Neutrophil (primary cell): ENCODE data around the gene FOXA1.

Experiments
- H3K27ac ChIP-seq: fragments of 200-600 bp; sonication (generic); 2 replicates; pipeline ENCODE4 v1.5.1; 2016; ENCODE audit warnings: mild to moderate bottlenecking, moderate library complexity
- H3K27me3 ChIP-seq: fragments of 200-600 bp; sonication (generic); 2 replicates; pipeline ENCODE4 v1.6.0; 2016; ENCODE audit warnings: mild to moderate bottlenecking
- H3K36me3 ChIP-seq: fragments of 200-600 bp; sonication (generic); 2 replicates; pipeline ENCODE4 v1.5.1; 2017
- H3K4me1 ChIP-seq, 2 experiments: fragments of 200-600 bp in 1 of 2; sonication (generic) in 1 of 2; 1 replicate in 1 of 2; 2 replicates in 1 of 2; pipeline versions ENCODE4 v1.5.1 to v1.6.1; 2013 to 2016; ENCODE audit warnings: low read depth in 1 of 2, low read length in 1 of 2, mild to moderate bottlenecking in 1 of 2, moderate library complexity in 1 of 2; ENCODE audit not compliant: control insufficient read depth in 1 of 2, insufficient read depth in 1 of 2
- H3K4me3 ChIP-seq, 2 experiments: fragments of 200-600 bp in 1 of 2; sonication (generic) in 1 of 2; 1 replicate in 1 of 2; 2 replicates in 1 of 2; pipeline ENCODE4 v1.5.1; 2013 to 2016; ENCODE audit warnings: low read depth in 1 of 2, low read length in 1 of 2, mild to moderate bottlenecking in 1 of 2, moderate library complexity in 1 of 2
- H3K9me3 ChIP-seq: fragments of 200-600 bp; sonication (generic); 2 replicates; pipeline ENCODE4 v1.5.1; 2016
- TF ChIP-seq, protein P1 (sequence below): fragments of 200-600 bp; sonication (generic); IDR thresholded peaks from 2 replicates; pipeline ENCODE4 v1.5.1; 2016; ENCODE audit warnings: antibody characterized with exemption

The FOXA1 gene

DNA sequence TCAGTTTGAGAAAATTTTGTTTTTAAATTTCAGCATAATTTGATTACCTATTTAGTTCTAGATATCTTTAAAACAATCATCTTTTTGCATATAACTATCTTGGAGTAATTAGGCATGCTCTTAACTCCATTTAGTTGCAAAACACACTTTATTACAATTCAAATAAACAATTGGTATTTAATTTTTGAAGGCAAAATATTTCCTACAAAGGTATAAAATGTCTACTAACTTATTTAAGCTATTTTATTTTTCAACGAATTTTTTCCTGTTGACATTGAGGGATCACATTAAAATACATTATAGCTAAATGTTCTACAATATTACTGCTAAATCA, 8.3 kb downstream of the FOXA1 start:
- H3K27ac ChIP-seq: no peak overlapping the region
- no peaks in the 10 kb centered on the region for H3K36me3 ChIP-seq
- peaks cover 100% of the 10 kb centered on the region for H3K27me3 ChIP-seq
- H3K9me3 ChIP-seq: no peaks in the 10 kb centered on the region
- no peaks in the 10 kb centered on the region for H3K4me1 ChIP-seq
- TF ChIP-seq, protein P1, sequence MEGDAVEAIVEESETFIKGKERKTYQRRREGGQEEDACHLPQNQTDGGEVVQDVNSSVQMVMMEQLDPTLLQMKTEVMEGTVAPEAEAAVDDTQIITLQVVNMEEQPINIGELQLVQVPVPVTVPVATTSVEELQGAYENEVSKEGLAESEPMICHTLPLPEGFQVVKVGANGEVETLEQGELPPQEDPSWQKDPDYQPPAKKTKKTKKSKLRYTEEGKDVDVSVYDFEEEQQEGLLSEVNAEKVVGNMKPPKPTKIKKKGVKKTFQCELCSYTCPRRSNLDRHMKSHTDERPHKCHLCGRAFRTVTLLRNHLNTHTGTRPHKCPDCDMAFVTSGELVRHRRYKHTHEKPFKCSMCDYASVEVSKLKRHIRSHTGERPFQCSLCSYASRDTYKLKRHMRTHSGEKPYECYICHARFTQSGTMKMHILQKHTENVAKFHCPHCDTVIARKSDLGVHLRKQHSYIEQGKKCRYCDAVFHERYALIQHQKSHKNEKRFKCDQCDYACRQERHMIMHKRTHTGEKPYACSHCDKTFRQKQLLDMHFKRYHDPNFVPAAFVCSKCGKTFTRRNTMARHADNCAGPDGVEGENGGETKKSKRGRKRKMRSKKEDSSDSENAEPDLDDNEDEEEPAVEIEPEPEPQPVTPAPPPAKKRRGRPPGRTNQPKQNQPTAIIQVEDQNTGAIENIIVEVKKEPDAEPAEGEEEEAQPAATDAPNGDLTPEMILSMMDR: no peak
- H3K4me3 ChIP-seq: no peak overlapping the region

DNA sequence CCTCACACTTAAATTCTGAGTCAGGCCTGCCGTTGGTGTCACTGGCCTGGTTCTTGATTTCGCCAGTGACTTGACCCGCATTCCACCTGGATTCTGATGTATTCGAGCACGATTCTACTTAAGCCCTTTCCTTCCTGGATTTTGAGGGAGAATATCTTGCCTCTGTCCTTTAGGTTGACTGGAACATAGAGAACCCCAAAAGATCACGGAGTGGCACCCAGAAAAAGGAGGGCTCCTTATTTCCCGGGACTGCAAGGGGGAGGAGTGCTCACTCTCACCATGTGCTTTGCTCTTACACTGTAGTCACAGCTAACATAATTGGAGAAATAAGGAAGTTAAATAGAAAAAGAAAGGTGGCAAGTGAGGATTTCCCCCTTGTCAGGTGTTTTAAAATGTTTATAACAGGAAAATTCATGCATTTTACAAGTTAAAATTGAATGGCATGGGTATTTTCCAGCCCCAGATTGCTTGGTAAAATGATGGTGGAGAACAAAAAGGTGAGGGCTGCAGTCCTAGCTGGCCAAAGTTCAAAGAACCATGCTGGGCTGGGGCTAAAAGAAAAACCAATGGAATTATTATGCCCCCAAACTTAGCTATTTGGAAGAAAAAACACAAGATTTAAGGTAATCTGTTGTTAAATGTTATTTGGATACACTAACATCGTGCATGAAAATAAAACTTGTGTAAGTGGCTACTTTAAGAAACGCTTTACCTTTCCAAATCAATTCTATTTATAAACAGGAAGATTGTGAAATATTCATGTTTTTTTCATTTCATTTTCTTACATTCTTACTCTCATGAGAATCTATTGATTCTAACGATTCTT, 8.9 kb downstream of the FOXA1 start:
- Histone ChIP-seq H3K4me1 (no peaks in the 10 kb centered on the region), H3K9me3 (no peaks in the 10 kb centered on the region), H3K27me3 (peaks cover 100% of the 10 kb centered on the region), H3K27ac (no peak overlapping the region), H3K36me3 (no peaks in the 10 kb centered on the region), H3K4me3 (no peak overlapping the region)
- TF ChIP-seq, protein P1: no peak

DNA sequence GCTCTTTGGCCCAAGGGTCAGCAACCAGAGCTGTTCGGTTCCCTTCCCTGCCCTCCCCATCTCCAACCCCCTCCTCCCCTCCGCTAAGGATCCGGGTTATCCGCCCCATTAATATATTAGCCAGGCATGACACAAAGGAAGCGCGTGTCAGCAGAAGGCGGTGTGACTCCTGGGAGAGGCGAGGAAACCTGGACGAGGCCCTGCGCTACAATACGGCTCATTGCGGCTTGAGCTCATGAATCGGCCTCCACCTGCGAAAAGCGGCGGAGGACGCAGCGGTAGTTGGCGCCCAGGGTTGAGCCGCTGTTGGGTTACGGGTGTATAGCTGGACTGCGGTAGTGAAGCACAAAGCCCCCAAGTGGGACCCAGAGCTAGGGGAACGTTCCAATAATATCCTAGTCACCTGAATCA, 9.9 kb downstream of the FOXA1 start:
- Histone ChIP-seq H3K4me1 (no peaks in the 10 kb centered on the region), H3K4me3 (no peak overlapping the region), H3K36me3 (no peaks in the 10 kb centered on the region), H3K27me3 (peaks cover 100% of the 10 kb centered on the region), H3K9me3 (no peaks in the 10 kb centered on the region), H3K27ac (no peak overlapping the region)
- TF ChIP-seq, protein P1: no peak

DNA sequence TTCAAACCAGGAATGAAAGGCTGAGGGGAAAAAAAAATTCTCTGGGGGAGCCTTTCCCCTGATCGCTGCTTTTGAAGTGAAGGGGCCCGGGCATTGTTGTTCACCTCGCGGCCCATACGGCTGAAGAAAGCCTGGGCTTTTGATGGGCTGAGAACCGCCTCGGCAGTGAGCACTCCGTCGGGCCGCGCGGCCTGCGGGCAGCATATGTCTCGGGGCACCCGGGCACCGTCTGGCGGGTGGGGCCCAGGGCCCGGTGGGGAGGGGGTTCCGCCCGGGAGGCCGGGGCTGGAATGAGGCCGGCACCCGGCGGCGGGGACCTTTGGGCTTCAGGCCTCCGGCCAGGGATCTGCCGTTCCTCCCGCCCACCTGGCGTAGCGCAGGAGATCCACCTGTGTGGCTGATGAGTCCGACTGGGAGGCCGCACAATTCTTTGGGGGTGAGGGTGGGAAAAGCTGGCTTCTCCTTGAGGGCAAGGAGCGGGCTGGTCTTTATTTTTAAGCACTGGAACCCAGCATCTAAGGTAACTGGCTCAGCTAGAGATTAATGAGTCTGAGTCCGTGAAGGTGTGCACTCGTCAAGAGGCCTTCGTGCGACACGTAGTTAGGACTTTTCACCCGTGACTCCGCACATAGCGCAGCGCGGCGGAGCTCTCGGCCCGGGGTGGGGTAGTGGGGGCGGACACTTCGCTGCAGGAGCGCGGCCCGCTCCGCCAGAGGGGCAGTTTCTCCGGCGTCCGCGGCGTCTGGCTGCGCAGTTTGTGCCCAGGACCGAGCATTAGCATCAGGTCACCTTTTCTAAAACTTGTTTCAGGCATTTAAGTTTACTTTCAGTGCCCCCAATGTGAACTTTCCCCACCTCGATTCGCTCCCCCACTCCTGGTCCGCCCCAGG, 10.6 kb downstream of the FOXA1 start:
- Histone ChIP-seq H3K27ac (no peak overlapping the region), H3K36me3 (no peaks in the 10 kb centered on the region), H3K9me3 (no peaks in the 10 kb centered on the region), H3K27me3 (peaks cover 100% of the 10 kb centered on the region), H3K4me3 (no peak overlapping the region), H3K4me1 (no peaks in the 10 kb centered on the region)
- TF ChIP-seq, protein P1: no peak

DNA sequence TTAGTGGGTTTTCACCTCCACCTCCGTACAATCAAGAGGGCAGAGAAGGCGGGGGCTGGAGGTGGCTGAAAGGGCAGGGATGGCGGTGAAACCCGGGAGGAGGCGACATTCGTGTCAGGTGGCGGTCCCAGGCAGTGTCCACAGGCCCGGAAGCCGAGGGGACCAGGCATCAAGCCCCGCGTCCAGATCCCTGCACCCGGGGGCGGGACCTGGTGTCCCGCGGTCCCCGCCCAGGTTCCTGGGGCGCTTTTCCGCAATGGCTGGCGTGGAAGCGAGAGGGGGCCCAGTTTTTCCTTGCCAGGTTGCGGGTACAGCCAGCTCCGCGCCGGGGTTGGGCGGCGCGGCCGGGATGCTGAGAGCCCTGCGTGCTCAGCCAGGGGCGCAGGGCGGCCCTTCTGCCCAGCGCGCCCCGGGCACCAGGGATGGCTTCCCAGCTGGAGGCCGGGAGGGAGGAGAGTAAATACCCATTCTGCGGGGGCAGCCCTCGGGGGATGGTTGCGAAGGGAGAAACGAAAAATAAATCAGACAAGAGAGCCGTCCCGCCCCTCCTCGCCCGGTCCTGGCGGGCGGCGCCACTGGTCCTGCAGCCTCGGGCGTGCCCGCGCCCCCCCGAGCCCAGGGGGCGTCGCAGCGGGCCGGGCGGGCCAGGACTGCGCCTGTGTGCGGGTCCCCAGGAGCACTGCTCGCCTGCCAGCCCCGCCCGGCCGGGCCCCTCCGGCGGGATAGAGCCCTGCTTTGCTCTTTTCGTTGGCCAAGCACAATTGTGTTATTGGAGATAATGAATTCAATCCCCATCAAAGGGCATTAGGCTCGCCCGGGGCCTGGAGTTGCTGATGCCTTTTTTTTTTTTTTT, 11.5 kb downstream of the FOXA1 start:
- peaks cover 91% of the 10 kb centered on the region for H3K27me3 ChIP-seq
- no peak overlapping the region for H3K4me3 ChIP-seq

More for the DNA sequence above, 11.5 kb downstream of the FOXA1 start:
- Histone ChIP-seq H3K9me3 (no peaks in the 10 kb centered on the region), H3K27ac (no peak overlapping the region), H3K36me3 (no peaks in the 10 kb centered on the region), H3K4me1 (no peaks in the 10 kb centered on the region)
- TF ChIP-seq, protein P1: no peak
